Neutrophil (primary cell): ENCODE data around the gene LCN2.

Source experiments
- H3K27ac ChIP-seq: fragments of 200-600 bp; sonication (generic); 2 replicates; pipeline ENCODE4 v1.5.1; 2016; ENCODE audit warnings: mild to moderate bottlenecking, moderate library complexity
- H3K27me3 ChIP-seq: fragments of 200-600 bp; sonication (generic); 2 replicates; pipeline ENCODE4 v1.6.0; 2016; ENCODE audit warnings: mild to moderate bottlenecking
- H3K36me3 ChIP-seq: fragments of 200-600 bp; sonication (generic); 2 replicates; pipeline ENCODE4 v1.5.1; 2017
- H3K4me1 ChIP-seq, 2 experiments: fragments of 200-600 bp in 1 of 2; sonication (generic) in 1 of 2; 1 replicate in 1 of 2; 2 replicates in 1 of 2; pipeline versions ENCODE4 v1.5.1 to v1.6.1; 2013 to 2016; ENCODE audit warnings: low read depth in 1 of 2, low read length in 1 of 2, mild to moderate bottlenecking in 1 of 2, moderate library complexity in 1 of 2; ENCODE audit not compliant: control insufficient read depth in 1 of 2, insufficient read depth in 1 of 2
- H3K4me3 ChIP-seq, 2 experiments: fragments of 200-600 bp in 1 of 2; sonication (generic) in 1 of 2; 1 replicate in 1 of 2; 2 replicates in 1 of 2; pipeline ENCODE4 v1.5.1; 2013 to 2016; ENCODE audit warnings: low read depth in 1 of 2, low read length in 1 of 2, mild to moderate bottlenecking in 1 of 2, moderate library complexity in 1 of 2
- H3K9me3 ChIP-seq: fragments of 200-600 bp; sonication (generic); 2 replicates; pipeline ENCODE4 v1.5.1; 2016
- TF ChIP-seq, protein P1 (sequence below): fragments of 200-600 bp; sonication (generic); IDR thresholded peaks from 2 replicates; pipeline ENCODE4 v1.5.1; 2016; ENCODE audit warnings: antibody characterized with exemption

The LCN2 gene

DNA sequence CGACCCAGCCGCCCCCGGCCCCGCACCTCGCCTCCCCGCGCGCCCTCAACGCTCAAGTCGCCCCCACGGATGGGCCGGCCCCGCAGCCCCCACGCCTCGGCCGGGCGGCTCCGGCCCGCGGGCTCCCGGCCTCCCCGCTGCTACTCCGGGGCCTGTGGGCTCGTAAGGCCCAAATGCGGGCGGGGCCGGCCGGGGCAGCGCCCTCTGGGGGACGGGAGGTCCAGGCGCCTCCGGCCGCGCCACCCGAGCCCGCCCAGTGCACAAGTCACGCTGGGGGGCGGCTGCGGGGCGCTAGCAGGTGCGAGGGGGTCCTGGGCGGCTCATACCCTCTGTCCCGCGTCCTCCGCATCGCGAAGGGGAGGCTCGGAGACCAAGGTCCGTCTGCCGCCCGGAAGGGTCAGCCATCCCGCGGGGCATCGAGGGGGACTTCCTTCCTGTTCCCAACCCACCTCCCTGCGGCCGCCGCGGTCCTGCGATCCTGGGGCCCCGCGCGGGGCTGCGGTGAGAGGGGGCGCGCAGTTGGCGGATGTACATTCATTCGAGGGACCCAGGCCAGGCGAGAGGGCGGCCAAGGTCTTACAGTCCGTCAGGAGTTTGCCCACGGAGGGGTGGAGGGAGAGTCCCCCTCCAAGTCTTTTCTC lies 42.3 kb downstream of the LCN2 start, which contains the start of gene CIZ1:
Gene CIZ1 (minus strand): TSS at position 167 of the 641 bp plus-strand sequence. CDS start 715 bp downstream, outside the sequence.
- peak within 1 kb of the TSS; percentile 72 to 80 for H3K4me3 ChIP-seq
- H3K9me3 ChIP-seq, result no peaks in the 10 kb centered on the region
- peaks cover 25% of the 10 kb centered on the region for H3K27me3 ChIP-seq
- TF ChIP-seq, protein P1, sequence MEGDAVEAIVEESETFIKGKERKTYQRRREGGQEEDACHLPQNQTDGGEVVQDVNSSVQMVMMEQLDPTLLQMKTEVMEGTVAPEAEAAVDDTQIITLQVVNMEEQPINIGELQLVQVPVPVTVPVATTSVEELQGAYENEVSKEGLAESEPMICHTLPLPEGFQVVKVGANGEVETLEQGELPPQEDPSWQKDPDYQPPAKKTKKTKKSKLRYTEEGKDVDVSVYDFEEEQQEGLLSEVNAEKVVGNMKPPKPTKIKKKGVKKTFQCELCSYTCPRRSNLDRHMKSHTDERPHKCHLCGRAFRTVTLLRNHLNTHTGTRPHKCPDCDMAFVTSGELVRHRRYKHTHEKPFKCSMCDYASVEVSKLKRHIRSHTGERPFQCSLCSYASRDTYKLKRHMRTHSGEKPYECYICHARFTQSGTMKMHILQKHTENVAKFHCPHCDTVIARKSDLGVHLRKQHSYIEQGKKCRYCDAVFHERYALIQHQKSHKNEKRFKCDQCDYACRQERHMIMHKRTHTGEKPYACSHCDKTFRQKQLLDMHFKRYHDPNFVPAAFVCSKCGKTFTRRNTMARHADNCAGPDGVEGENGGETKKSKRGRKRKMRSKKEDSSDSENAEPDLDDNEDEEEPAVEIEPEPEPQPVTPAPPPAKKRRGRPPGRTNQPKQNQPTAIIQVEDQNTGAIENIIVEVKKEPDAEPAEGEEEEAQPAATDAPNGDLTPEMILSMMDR, result peak; percentile 83
- H3K4me1 ChIP-seq, result peaks cover 26 to 30% of the 10 kb centered on the region in 2 experiments
- peak within 1 kb of the TSS; percentile 69 for H3K27ac ChIP-seq
- peaks cover 9% of the 10 kb centered on the region for H3K36me3 ChIP-seq

DNA sequence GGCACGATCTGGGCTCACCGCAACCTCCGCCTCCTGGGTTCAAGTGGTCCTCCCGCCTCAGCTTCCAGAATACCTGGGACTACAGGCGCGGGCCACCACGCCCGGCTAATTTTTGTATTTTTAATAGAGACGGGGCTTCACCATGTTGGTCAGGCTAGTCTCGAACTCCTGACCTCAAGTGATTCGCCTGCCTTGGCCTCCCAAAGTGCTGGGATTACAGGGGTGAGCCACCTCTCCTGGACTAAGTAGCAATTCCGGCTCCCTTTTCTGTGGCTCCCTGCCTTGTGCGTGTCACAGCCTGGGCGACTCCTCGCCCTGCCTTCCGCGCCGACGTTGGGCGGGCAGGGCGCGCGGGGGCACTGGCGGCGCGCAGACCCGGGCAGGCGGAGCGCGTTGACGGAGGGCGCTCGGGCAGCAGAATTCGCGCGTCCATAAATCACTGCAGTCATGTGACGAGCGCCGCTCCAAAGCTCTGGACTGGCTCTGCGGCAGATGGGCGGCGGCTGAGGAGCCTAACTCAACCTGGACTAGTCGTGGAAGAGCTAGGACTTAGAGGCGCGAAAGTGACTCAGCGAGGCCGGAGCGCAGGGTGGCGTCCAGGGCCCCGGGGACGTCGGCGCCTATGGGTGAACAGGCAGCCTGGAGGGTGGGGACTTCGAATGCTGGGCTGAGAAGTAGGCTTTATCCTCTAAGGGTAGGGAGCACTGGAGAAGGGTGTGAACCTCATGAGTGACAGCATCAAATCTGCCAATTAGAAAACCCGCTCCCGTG lies 43.5 kb downstream of the LCN2 start:
- H3K36me3 ChIP-seq, result peaks cover 4% of the 10 kb centered on the region
- H3K4me3 ChIP-seq, result peak overlapping the region in 1 of 2 experiments; percentile 80
- peaks cover 26 to 30% of the 10 kb centered on the region in 2 experiments for H3K4me1 ChIP-seq
- H3K9me3 ChIP-seq, result no peaks in the 10 kb centered on the region
- H3K27me3 ChIP-seq, result peaks cover 25% of the 10 kb centered on the region
- no peak overlapping the region for H3K27ac ChIP-seq
- TF ChIP-seq, protein P1, result no peak

DNA sequence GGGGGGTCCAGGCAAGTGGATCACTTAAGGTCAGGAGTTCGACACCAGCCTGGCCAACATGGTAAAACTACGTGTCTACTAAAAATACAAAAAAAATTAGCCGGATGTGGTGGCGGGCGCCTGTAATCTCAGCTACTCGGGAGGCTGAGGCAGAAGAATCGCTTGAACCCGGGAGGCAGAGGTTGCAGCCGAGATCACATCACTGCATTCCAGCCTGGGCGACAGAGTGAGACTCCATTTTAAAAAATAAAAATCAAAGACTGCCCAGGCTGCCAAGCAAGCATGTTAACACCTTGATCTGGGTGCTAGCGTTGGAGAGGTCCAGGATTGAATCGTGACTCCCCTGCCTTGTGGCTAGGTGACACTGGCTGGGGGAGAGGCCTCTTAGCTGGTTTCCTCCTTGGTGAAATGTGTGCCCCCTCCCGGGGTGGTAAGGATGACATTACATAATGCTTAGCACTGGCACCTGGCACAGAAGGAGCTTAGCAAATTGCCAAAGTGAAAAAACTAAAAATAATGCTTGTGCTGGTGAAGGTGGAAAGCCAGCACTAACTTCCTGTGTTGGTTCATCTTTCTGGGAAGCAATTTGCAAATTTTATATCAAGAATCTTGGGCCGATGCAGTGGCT lies 44.3 kb downstream of the LCN2 start:
- Histone ChIP-seq H3K27ac (no peak overlapping the region), H3K36me3 (peaks cover 4% of the 10 kb centered on the region), H3K4me3 (no peak overlapping the region), H3K9me3 (no peaks in the 10 kb centered on the region), H3K4me1 (peaks cover 26 to 30% of the 10 kb centered on the region in 2 experiments), H3K27me3 (peaks cover 25% of the 10 kb centered on the region)
- TF ChIP-seq, protein P1, result no peak

DNA sequence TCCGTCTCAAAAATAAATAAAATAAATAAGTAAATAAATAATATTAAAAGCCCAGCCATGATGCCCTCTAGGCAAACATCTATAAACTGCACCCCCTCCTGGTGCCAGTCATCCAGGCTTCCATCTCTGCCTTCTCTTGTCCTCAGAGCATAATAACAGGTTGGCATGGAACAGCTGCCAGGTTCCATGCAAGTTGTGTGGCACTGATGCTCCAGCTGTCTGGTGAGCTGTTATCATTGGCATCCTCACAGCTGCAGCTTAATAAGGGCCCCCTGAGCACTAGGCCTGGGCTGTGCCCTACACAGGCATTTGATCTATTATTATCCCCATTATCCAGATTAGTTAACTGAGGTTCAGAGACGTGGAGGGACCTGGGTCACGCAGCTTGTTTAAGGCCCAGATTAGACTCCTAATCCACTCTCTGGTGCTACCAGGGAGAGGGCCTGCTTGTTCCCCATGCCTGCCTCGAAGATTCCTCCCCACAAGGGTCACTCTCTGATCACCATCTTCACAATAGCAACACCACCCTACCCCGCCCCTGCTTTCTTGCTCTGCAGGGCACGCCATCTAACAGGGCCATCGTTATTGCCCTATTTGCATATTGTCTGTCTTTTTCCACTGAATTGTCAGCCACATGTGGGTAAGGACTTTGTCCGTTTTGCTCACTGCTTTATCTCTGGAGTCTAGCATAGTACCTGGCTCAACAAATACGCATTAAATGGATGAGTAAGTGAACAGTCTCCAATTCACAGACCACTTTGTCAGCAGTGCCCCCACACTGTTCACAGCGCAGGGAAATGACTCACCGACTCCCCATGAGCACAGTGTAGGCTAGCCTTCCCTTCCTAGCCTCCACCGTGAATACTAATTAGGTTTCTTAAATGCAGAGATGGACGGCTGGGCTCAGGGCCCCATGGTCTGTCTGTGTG lies 52.5 kb downstream of the LCN2 start:
- H3K4me3 ChIP-seq, result no peak overlapping the region
- no peak overlapping the region for H3K27ac ChIP-seq
- TF ChIP-seq, protein P1, result no peak
- peaks cover 15% of the 10 kb centered on the region in 2 experiments for H3K4me1 ChIP-seq
- H3K27me3 ChIP-seq, result peaks cover 36% of the 10 kb centered on the region
- no peaks in the 10 kb centered on the region for H3K36me3 ChIP-seq
- no peaks in the 10 kb centered on the region for H3K9me3 ChIP-seq

DNA sequence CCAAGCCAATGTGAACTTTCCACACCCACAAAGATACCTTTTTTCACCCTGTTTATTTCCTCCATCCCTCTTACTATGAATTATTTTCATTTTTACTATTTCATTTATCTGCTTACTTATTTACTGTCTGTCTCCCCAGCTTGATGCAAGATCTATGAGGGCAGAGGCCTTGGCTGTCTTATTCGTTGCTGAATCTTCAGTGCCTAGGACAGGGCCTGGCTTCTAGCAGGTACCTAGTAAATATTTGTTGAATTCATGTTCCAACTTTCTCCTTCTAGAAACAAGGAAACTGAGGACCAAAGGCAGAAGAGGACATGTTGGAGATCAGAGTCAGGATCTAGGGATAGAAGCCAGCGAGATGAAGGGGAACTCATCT lies 53.4 kb downstream of the LCN2 start:
- peak overlapping the region; percentile 59 to 73 for H3K4me3 ChIP-seq
- H3K4me1 ChIP-seq, result peaks cover 15% of the 10 kb centered on the region in 2 experiments
- TF ChIP-seq, protein P1, result no peak
- peaks cover 40% of the 10 kb centered on the region for H3K27me3 ChIP-seq
- H3K27ac ChIP-seq, result no peak overlapping the region
- no peaks in the 10 kb centered on the region for H3K9me3 ChIP-seq
- H3K36me3 ChIP-seq, result no peaks in the 10 kb centered on the region
